Liver (tissue), 3 donors: ENCODE data around the gene PDE4D.

Experiments
- EGR1 ChIP-seq, 2 donors: IDR thresholded peaks; 2 replicates each; pipeline ENCODE4 v1.6.1; 2016 to 2018; ENCODE audit warnings: antibody characterized with exemption in 2 of 2, low read depth in 2 of 2
- FOXA2 ChIP-seq: IDR thresholded peaks from 2 replicates; pipeline ENCODE4 v1.6.1; 2016; ENCODE audit warnings: antibody characterized with exemption
- JUND ChIP-seq, 2 donors: IDR thresholded peaks; 2 replicates each; pipeline ENCODE4 v1.6.1; 2016; ENCODE audit warnings: antibody characterized with exemption in 2 of 2
- RAD21 ChIP-seq, 2 donors: IDR thresholded peaks; 2 replicates each; pipeline ENCODE4 v1.6.1; 2016; ENCODE audit warnings: antibody characterized with exemption in 2 of 2, mild to moderate bottlenecking in 2 of 2
- YY1 ChIP-seq: IDR thresholded peaks from 2 replicates; pipeline ENCODE4 v1.6.1; 2016; ENCODE audit warnings: antibody characterized with exemption, mild to moderate bottlenecking
- TF ChIP-seq, protein P1 (sequence below): IDR thresholded peaks from 2 replicates; pipeline ENCODE4 v1.6.1; 2016; ENCODE audit warnings: antibody characterized with exemption
- TF ChIP-seq, protein P2 (sequence below): fragments of 150-350 bp; IDR thresholded peaks from 2 replicates; pipeline ENCODE4 v1.5.1; 2017; ENCODE audit warnings: improper control_type of control experiment, low read depth, low read length; ENCODE audit not compliant: missing input control
- TF ChIP-seq, protein P3 (sequence below): IDR thresholded peaks from 2 replicates; pipeline ENCODE4 v1.6.1; 2016; ENCODE audit warnings: antibody characterized with exemption
- TF ChIP-seq, protein P4 (sequence below): IDR thresholded peaks from 2 replicates; pipeline ENCODE4 v1.6.1; 2016; ENCODE audit warnings: antibody characterized with exemption
- donor health status: healthy.
- donor health status: healthy.

DNA sequence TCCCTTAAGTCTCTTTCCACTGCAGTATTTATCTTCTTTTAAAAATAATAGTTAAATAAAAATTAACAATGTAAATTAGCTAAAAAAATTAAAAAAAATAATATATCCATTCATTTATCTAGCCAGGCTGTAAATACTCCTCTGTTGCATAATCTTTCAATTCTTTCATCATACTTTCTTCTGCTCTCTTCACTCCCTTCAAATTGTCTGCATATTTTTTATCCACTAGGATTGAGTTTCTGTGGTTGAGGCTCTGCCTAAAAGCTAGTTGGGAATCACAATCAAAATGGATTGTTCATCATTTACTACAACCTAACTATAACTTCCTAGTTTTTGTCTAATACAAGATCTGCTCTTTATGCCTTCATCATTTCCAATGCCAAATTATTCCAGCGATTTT is 182.2 kb downstream of the PDE4D start:
- TF ChIP-seq RAD21 (IDR thresholded peaks at IDR 0.05) (no peak), EGR1 (IDR thresholded peaks at IDR 0.05; ENCODE audit: low read depth in 2 of 2) (no peak), YY1 (no peak), FOXA2 (no peak), JUND (IDR thresholded peaks at IDR 0.05) (no peak)
- TF ChIP-seq, protein P1, sequence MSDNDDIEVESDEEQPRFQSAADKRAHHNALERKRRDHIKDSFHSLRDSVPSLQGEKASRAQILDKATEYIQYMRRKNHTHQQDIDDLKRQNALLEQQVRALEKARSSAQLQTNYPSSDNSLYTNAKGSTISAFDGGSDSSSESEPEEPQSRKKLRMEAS, result no peak
- TF ChIP-seq, protein P2, sequence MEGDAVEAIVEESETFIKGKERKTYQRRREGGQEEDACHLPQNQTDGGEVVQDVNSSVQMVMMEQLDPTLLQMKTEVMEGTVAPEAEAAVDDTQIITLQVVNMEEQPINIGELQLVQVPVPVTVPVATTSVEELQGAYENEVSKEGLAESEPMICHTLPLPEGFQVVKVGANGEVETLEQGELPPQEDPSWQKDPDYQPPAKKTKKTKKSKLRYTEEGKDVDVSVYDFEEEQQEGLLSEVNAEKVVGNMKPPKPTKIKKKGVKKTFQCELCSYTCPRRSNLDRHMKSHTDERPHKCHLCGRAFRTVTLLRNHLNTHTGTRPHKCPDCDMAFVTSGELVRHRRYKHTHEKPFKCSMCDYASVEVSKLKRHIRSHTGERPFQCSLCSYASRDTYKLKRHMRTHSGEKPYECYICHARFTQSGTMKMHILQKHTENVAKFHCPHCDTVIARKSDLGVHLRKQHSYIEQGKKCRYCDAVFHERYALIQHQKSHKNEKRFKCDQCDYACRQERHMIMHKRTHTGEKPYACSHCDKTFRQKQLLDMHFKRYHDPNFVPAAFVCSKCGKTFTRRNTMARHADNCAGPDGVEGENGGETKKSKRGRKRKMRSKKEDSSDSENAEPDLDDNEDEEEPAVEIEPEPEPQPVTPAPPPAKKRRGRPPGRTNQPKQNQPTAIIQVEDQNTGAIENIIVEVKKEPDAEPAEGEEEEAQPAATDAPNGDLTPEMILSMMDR, result no peak
- TF ChIP-seq, protein P3, sequence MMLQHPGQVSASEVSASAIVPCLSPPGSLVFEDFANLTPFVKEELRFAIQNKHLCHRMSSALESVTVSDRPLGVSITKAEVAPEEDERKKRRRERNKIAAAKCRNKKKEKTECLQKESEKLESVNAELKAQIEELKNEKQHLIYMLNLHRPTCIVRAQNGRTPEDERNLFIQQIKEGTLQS, result no peak
- TF ChIP-seq, protein P4, sequence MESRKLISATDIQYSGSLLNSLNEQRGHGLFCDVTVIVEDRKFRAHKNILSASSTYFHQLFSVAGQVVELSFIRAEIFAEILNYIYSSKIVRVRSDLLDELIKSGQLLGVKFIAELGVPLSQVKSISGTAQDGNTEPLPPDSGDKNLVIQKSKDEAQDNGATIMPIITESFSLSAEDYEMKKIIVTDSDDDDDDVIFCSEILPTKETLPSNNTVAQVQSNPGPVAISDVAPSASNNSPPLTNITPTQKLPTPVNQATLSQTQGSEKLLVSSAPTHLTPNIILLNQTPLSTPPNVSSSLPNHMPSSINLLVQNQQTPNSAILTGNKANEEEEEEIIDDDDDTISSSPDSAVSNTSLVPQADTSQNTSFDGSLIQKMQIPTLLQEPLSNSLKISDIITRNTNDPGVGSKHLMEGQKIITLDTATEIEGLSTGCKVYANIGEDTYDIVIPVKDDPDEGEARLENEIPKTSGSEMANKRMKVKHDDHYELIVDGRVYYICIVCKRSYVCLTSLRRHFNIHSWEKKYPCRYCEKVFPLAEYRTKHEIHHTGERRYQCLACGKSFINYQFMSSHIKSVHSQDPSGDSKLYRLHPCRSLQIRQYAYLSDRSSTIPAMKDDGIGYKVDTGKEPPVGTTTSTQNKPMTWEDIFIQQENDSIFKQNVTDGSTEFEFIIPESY, result no peak
